K562 (cell line): ENCODE measurements around the gene C3orf70. TPM values are rescaled to one million over a fixed set of nuclear protein-coding genes. Genes with fewer than 3 reads are reported as not detected.

Experiments
- ATAC-seq: fragments of 200-7000 bp; cut with Tn5 transposase; 3 replicates; pipeline ENCODE4 v1.9.1; 2020; ENCODE audit warnings: moderate library complexity
- BruUV-seq: library from RNA; stranded (reverse); fragments of 400-500 nt; replicated peaks from 2 replicates; lab custom pipeline; 2021; lab: Mats Ljungman, UMichigan
- CTCF ChIA-PET: fragments of 300-600 bp; formaldehyde crosslinking; extraction: SDS; loops from one replicate; lab custom pipeline; 2021; ENCODE audit warnings: low intra/inter-chr PET ratio; lab: Yijun Ruan, JAX
- POLR2A ChIA-PET: fragments of 300-600, 350-650 bp; sonication (Branson Sonifier 250); formaldehyde crosslinking; extraction: SDS; loops from one replicate; lab custom pipeline; 2021; ENCODE audit warnings: antibody characterized with exemption, inconsistent platforms; lab: Yijun Ruan, JAX
- DNase-seq, 4 experiments: peaks; one replicate each; pipeline versions ENCODE4 v3.0.0 to v3.0.0-alpha.2; 2011 to 2018; ENCODE audit warnings: low spot score in 3 of 4, mixed read lengths in 3 of 4; ENCODE audit errors: extremely low read depth in 1 of 4
- FAIRE-seq: peaks from 2 replicates; lab custom pipeline; 2011; peaks lifted over from hg19 to GRCh38; lab: Jason Lieb, UNC
- H2AFZ ChIP-seq: 2 replicates; pipeline ENCODE4 v1.6.0; 2011; ENCODE audit warnings: low read depth, low read length, control low read depth, inconsistent platforms
- H3K27ac ChIP-seq: fragments of 200-600 bp; 3 replicates; pipeline ENCODE4 v1.8.0; 2011; ENCODE audit warnings: low read depth, mild to moderate bottlenecking, control low read depth, inconsistent platforms, low read length, moderate library complexity, mixed read lengths; ENCODE audit errors: extremely low read depth
- H3K27me3 ChIP-seq, 2 experiments: fragments of 300-600 bp in 1 of 2; 2 replicates in 1 of 2; 3 replicates in 1 of 2; pipeline versions ENCODE4 v1.6.0 to v1.8.0; 2011; ENCODE audit warnings: inconsistent platforms in 2 of 2, low read length in 2 of 2, mild to moderate bottlenecking in 1 of 2, mixed read lengths in 1 of 2, moderate library complexity in 1 of 2; ENCODE audit not compliant: control insufficient read depth in 2 of 2, insufficient read depth in 2 of 2
- H3K36me3 ChIP-seq: fragments of 300-600 bp; 3 replicates; pipeline ENCODE4 v1.8.0; 2011; ENCODE audit warnings: mild to moderate bottlenecking, low read length, inconsistent platforms; ENCODE audit not compliant: control insufficient read depth, insufficient read depth
- H3K4me1 ChIP-seq, 2 experiments: fragments of 200-600 bp in 1 of 2; replicated peaks in 1 of 2; 2 replicates in 1 of 2; 3 replicates in 1 of 2; pipeline versions ENCODE4 v1.5.1 to v1.8.0; 2011; ENCODE audit warnings: inconsistent platforms in 2 of 2, low read length in 2 of 2, mild to moderate bottlenecking in 1 of 2, mixed read lengths in 1 of 2, moderate library complexity in 1 of 2; ENCODE audit not compliant: control insufficient read depth in 2 of 2, insufficient read depth in 2 of 2
- H3K4me2 ChIP-seq: 2 replicates; pipeline ENCODE4 v1.6.1; 2011; ENCODE audit warnings: low read length, control low read depth, inconsistent platforms, mixed read lengths; ENCODE audit not compliant: insufficient read depth
- H3K4me3 ChIP-seq: fragments of 200-600 bp; sonication (generic), shearing (Covaris generic); 2 replicates; pipeline ENCODE4 v1.5.1; 2016; ENCODE audit warnings: control low read depth, inconsistent platforms
- H3K79me2 ChIP-seq: fragments of 200-600 bp; 3 replicates; pipeline ENCODE4 v1.8.0; 2011; ENCODE audit warnings: low read length, inconsistent platforms; ENCODE audit not compliant: control insufficient read depth, insufficient read depth
- H3K9ac ChIP-seq, 2 experiments: 2 replicates each; pipeline versions ENCODE4 v1.6.0 to v1.6.1; 2011; ENCODE audit warnings: low read depth in 2 of 2, low read length in 2 of 2, control low read depth in 1 of 2, inconsistent platforms in 1 of 2, mild to moderate bottlenecking in 1 of 2, mixed read lengths in 1 of 2; ENCODE audit not compliant: insufficient read depth in 1 of 2
- H3K9me1 ChIP-seq: one replicate; pipeline ENCODE4 v1.6.0; 2011; ENCODE audit warnings: inconsistent platforms, mild to moderate bottlenecking, low read length, moderate library complexity; ENCODE audit not compliant: control insufficient read depth, insufficient read depth
- H3K9me3 ChIP-seq: replicated peaks from 2 replicates; pipeline ENCODE4 v1.5.1; 2011; ENCODE audit warnings: low read depth, low read length, inconsistent platforms; ENCODE audit not compliant: control insufficient read depth, insufficient read depth
- H4K20me1 ChIP-seq: replicated peaks from 2 replicates; pipeline ENCODE4 v1.6.1; 2011; ENCODE audit warnings: low read length, inconsistent platforms, mixed read lengths; ENCODE audit not compliant: control insufficient read depth, insufficient read depth
- AFF1 ChIP-seq, 2 experiments: fragments of 450-650 bp; IDR thresholded peaks; 2 replicates each; pipeline ENCODE4 v1.6.1; 2018; ENCODE audit warnings: mild to moderate bottlenecking in 2 of 2, low read depth in 1 of 2; ENCODE audit not compliant: partially characterized antibody in 2 of 2
- MEF2A ChIP-seq: IDR thresholded peaks from 2 replicates; pipeline ENCODE4 v1.6.1; 2011; ENCODE audit warnings: low read depth, mild to moderate bottlenecking, low read length, moderate library complexity; ENCODE audit not compliant: control insufficient read depth
- MEIS2 ChIP-seq: fragments of 450-650 bp; IDR thresholded peaks from 2 replicates; pipeline ENCODE4 v1.6.1; 2014; ENCODE audit warnings: mild to moderate bottlenecking; ENCODE audit not compliant: partially characterized antibody
- PBX2 ChIP-seq, 2 experiments: IDR thresholded peaks in 1 of 2; conservative IDR thresholded peaks in 1 of 2; 2 replicates each; pipeline ENCODE4 v1.6.1; 2016; ENCODE audit warnings: low read depth in 2 of 2, mild to moderate bottlenecking in 1 of 2, missing compliant biosample characterization in 1 of 2, missing genetic modification characterization in 1 of 2, moderate library complexity in 1 of 2
- WGBS: fragments of 100-300 bp; shearing (Covaris generic); methylation state at CpG from one replicate; pipeline ENCODE4 v1.1.6; 2016; ENCODE audit warnings: low coverage, mixed read lengths; ENCODE audit not compliant: insufficient coverage; ENCODE audit errors: missing lambda C conversion rate; 5-methylcytosine and 5-hydroxymethylcytosine counted together
- in situ Hi-C: fragments of 300-500 bp; cut with MboI; formaldehyde crosslinking; loops from 4 replicates; pipeline ENCODE4 v1.15.0; 2018; ENCODE audit warnings: inconsistent platforms, mixed read lengths
- intact Hi-C: fragments of 100-400 bp; cut with micrococcal nuclease; formaldehyde crosslinking; loops from 2 replicates; pipeline ENCODE4 v1.14.2; 2022
- polyA plus RNA-seq, 8 experiments: library from polyadenylated mRNA; depleted of rRNA in 4 of 8; stranded (reverse) in 5 of 8; unstranded in 3 of 8; fragments of >200 nt; fragmentation: Nextera tagmentation in 2 of 8; fragmentation: Illumina TruSeq in 1 of 8; extraction: Ambion mirVana in 2 of 8; extraction: Trizol in 1 of 8; gene quantifications; 2 replicates each; pipeline versions ENCODE4 v1.2.1 to v1.2.3, GENCODE V29; 2011 to 2014; ENCODE audit warnings: inconsistent platforms in 1 of 8, missing spikeins in 1 of 8
- total RNA-seq, 7 experiments: library from RNA; depleted of rRNA in 6 of 7; stranded (reverse); fragments of >200 nt in 6 of 7; fragmentation: Illumina TruSeq in 2 of 7; extraction: Trizol in 2 of 7; gene quantifications; 2 replicates each; pipeline versions ENCODE4 v1.2.1 to v1.2.3, GENCODE V29; 2011 to 2021; ENCODE audit warnings: low replicate concordance in 1 of 7

C3orf70 gene
- total and polyA plus RNA-seq, 9 of the 15 experiments (the other 6 are each of a cell fraction or from before 2014, with no cell fraction given) = 0.01 to 0.04 (median 0.03) TPM; not detected in 6

GRCh38 chr3:185103359-185104127 is 49.3 kb downstream of the C3orf70 start:
- no peaks in the 10 kb centered on the region for H3K27me3 ChIP-seq
- no peaks in the 10 kb centered on the region for H3K4me1 ChIP-seq
- no peaks in the 10 kb centered on the region for H3K79me2 ChIP-seq
- H3K9me3 ChIP-seq = no peaks in the 10 kb centered on the region; the same call in 1 of the 2 replicates
- FAIRE-seq (no peak), DNase-seq (no peak), ATAC-seq (no peak)
- POLR2A ChIA-PET = no interaction called here
- 2% methylated on average over 7 of the region's 7 CpGs for WGBS
- no peaks in the 10 kb centered on the region for H3K36me3 ChIP-seq
- H3K4me3 ChIP-seq = no peak overlapping the region
- TF ChIP-seq MEF2A (no peak), AFF1 (IDR thresholded peaks at IDR 0.05; ENCODE audit: low read depth in 1 of 2, partially characterized antibody in 2 of 2) (peak in 1 of 2 experiments; percentile 99), PBX2 (CRISPR knock-in tag; IDR thresholded peaks at IDR 0.05; ENCODE audit: low read depth) (no peak), PBX2 (tag; conservative IDR thresholded peaks at IDR 0.05; ENCODE audit: low read depth) (peak; percentile 58; the same call in 1 of the 2 replicates), MEIS2 (peak; percentile 55)
- CTCF ChIA-PET = no interaction called here
- intact Hi-C loops = no loop called here
- H4K20me1 ChIP-seq = no peaks in the 10 kb centered on the region
- no peak overlapping the region for H2AFZ ChIP-seq
- no peak overlapping the region for H3K27ac ChIP-seq
- no peaks in the 10 kb centered on the region for H3K9me1 ChIP-seq
- H3K4me2 ChIP-seq = no peak overlapping the region
- in situ Hi-C loops = no loop called here
- BruUV-seq = no TSS peak
- H3K9ac ChIP-seq = no peak overlapping the region
